Hepatic stellate cell (primary cell): ENCODE results near the gene TLX2.
A peak's percentile ranks its signal among the peaks of the same experiment; 100 is the strongest.

Experiments used
- DNase-seq: peaks from one replicate; pipeline ENCODE4 v3.0.0; 2011; ENCODE audit warnings: low spot score

The TLX2 gene

DNA sequence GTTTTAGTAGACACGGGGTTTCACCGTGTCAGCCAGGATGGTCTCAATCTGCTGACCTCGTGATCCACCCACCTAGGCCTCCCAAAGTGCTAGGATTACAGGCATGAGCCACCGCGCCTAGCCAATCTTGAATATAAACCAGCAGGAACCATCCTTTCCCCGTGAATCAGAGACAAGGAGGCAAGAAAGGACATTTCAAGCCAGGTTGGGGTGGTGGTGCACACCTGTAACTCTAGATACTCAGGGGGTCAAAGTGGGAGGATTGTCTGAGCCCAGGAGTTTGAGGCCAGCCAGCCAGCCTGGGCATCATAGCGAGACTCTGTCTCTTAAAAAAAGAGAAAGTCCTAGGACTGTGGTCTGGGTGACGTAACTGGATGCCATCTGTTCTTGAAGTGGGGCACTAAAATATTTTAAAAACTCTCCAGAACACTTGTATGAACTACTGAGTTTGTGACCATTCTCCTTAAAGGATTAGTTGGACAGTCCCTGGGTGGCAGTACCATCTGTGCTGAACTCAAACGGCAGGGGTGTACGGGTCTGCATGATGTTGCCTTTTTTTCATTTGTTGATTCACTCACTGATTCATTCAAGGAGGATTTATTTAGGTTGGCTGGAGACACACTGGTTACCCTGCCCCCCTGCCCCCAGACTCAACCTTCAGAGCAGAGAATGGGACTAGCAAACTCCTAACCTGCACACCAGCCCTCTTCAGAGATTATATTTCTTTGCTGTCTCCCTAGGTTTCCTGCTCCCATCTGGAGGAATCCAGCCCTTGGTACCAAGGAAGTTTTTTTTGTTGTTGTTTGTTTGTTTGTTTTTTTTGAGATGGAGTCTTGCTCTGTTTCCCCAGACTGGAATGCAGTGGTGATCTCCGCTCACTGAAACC, 2.9 kb upstream of the TLX2 start:
- DNase-seq, result peak; percentile 34

DNA sequence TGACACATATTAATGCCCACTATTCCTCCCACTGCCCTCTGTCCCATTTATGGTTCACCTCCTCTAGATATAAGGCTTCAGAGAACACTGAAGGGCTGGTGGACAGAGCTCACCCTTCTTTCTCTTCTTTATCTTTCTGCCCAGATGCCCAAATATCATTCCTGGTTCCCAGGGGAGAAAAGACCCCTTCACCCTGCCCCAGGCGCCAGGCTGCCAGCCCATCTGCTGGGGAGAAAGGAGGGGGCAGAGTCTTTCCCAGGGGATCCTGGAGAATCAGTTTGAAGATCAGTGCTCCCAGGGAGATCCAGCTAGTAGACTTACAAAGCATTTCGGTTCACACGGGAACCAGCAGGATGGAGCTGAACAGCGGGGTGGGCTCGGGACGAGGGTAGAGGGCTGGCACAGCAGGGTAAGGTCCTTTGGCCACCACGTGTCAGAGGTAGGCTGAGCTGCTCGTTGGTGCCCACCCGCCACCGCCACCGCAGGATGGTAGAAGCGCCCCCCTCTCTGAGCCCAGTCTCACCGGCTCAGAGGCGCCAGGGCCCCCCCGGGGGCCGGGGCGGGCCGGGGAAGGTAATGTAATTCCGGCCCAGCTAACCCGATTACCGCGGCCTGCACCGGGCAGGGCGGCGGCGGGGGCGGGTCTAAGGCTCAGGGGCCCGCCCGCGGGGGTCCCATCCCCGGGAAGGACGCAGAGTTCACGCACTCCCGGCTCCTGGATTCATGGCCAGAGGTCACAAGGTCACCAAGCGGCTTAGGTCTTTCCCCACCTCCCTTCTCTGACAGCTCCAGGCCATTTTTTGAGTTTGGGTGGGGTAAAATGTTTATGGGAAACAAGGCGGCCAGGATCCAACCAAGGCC, 1.3 kb upstream of the TLX2 start:
- DNase-seq, result no peak

DNA sequence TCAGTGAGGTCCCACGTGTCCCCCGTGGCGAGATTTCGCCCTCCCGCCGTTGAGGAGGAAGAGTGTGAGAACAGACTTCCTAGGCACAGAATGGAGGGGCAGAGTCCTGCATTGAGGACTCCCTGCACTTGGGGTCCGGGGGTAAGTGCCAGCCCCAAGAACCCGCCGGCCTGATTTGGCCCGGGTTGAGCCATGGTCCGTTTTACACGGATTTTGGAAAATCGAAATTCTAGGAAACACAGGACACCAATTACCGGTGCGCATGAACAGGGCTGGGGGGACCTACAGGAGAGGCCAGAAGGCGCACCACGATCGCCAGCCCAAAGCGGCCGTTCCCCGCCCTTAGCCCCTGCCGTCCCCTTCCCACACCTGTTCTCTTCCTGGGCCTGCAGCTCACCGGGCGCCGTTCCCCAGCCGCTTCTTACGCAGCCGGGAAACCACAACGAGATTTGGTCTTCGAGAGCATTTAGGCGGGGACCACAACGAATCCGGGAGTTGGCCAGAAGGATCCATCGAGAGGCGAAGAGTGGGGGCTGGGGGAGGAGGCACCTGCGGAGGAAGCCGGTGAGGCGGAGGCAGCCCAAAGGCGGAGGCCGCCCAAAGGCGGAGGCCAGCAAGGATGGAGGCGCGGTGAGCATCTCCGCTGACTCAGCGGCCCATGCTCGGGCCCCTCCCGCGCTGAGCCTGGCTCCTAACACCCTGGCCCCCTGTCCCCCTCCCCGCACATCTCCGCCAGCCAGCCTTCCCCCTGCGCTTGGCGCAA, 464 bp upstream of the TLX2 start:
- no peak for DNase-seq

DNA sequence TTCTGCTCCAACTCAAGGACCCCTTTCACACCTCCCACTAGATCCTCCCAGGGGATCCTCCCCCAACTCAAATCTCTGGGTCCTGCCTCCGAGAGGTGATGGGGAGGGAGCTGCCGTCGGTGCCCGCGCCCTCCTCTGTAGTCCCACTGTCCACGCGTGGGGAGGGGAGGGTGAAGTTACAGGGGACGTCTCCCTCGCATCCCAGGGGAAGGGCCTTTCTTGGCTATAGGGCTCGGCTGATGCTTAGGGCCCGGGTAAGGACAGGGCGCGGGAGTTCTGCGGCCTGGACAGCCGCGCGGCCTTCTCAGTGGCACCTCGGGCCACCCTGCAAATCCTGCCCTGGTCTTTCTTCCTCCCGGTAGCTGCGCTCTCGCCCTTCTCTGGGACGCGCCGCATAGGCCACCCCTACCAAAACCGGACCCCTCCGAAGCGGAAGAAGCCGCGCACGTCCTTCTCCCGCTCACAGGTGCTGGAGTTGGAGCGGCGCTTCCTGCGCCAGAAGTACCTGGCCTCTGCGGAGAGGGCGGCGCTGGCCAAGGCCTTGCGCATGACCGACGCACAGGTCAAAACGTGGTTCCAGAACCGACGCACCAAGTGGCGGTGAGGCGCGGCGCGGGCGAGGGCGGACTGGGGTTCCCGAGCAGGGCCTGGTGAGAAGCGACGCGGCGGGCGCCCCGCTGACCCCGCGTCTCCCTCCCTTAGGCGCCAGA, 1.2 kb downstream of the TLX2 start:
- DNase-seq, result no peak

DNA sequence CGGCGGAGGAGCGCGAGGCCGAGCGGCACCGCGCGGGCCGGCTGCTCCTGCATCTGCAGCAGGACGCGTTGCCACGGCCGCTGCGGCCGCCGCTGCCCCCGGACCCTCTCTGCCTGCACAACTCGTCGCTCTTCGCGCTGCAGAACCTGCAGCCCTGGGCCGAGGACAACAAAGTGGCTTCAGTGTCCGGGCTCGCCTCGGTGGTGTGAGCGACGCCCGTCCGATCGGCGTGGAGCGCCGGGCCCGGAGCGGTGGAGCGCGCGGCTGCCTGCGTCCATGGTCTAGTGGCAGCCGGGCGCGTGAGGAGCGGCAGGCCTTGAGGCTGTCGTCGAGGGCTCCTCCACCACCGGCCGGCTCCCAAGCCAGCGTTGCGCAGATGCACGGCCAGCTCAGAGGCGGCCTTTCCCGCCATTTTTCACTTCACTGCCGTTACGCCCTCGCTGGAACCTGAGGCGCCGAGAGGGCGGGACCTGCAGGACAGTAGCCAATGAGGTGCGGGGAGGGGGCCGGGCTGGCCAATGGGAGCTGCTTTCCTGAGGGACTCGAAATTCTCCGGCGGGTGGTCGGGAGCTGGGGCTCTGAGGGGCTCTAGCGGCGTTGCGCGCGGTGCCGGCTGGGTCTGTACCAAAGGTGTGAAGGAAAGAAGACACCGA, 1.9 kb downstream of the TLX2 start:
- DNase-seq, result peak; percentile 83

DNA sequence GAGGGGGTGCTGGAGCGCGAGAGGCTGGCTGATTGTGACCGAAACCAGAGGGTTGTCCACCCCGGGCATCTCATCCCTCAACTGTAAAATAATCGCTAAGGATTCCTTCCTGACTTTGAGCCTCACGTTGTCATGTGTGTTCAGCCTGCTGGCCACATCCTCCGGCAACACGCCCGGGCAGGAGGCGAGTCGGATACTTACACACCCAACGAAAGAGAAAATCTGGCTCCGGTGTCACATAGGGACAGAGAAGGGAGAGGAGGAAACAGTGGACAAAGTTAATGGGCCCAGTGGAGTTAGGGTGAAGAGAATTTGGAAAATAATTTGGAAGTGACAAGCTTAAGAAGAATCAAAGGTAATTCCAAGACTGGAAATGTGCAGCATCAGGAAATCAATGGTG, 2.4 kb downstream of the TLX2 start:
- DNase-seq, result no peak

DNA sequence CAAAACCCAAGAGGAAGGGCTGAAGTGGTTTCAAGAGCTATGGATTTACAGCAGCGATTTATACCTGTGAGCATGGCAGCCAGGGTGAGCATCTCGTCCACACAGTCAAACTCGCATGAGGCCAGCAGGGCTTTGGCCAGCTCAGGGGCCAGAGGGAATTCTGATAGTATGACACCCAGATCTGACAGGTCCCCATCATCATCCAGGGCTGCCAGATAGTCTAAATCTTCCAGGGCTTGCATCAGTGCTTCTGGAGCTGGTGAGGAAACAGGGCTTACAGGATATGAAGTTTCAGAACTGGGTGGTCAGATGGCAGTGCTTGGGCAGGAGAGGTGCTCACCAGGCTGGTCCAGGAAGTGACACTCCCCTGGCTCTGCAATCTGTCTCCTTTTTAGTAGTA, 8.3 kb downstream of the TLX2 start:
- no peak for DNase-seq

DNA sequence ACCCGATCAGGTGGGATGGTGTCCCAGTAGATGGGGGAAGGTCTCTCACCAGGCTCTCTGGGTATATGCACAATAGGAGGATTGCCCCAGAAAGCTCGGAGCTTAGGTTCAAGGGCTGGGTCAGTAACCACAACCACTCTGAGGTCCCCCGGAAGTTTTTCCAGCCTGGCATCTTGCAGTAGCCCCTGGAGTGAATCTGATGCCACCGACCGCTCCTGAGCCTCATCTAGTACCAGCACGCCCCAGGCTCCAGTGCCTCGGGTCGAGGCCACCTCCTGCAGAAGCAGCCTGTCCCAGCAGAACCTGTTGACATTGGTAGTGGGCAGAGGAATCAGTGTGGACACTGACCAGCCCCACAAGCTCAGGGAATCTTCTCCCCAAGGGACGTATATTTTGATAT, 9.8 kb downstream of the TLX2 start:
- DNase-seq, result no peak

DNA sequence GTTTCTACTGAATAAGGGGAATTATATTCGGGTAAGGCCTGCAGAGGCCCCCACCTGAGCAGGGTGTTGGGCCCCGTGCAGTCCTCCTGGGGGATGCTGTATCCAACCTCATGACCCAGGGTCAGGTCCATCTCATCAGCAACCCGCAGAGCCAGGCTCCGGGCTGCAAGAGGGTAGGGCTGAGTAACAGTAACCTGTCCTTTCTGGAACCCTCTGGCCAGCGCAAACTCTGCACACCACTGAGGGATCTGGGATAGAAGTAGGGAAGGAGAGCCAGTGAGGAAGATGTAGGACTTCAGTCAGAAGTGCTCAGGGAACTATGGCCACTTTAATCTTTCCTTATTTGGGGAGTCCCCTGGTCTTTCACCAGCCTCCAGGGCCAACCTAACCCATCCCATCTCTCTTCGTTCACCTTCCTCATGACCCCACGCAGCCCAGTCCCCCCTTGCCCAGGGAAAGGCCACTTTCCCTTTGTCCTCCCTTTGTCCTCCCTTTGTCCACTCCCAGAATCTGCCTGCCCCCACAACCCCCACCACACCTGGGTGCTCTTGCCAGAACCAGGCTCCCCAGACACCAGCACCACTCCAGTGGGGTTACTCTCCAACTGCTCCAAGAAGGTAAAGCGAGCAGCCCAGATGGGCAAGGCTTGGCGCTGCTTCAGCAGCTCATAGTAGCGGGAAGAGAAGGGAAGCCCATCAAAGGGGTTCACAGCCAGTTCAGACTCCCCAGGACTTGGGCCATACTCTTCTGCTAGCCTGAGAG, 10.9 kb downstream of the TLX2 start:
- no peak for DNase-seq

DNA sequence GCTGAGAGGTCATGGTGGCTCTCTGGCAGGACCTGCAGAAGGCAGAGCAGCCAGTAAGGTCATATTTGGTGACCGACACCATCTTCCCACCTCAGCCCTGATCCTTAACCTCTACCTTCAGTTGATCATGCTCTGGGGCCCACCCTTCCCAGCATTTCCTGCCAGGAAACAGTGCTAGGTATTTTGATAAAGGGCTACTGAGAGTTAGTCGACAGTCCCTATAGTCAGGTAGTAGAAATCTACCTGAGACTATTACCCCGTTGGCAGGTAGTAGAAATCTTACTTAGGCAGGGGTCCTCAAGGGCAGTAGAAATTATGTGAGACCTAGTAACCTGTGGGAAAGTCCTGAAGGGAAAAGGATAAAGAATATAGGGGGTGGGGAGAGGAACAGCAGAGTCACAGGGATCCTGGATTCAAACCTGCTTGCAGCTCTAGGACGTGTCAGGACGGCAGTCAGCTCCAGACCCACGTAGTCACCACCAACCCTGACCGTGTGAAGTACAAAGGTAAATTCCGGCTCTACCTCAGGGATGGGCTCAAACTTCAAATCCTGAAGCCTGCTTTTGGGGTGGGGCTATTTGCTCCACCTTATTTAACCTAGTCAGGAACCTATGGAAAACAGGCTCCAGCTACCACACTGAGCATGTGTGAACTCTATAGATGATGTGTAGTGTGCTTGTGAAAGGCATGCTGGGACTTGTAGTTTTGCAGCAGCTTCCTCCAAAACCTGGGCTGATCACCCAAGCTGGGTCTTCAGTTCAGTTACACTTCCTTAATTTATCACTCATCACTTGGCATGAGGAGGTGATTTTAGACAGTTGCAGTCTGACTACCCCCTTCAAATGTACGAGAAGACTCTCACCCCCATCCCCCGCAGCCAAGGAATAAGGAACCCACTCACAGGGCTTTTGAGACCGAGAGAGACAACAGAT, 11.7 kb downstream of the TLX2 start, which contains the start of gene DQX1:
Gene DQX1 (minus strand): TSS at position 515 of the 932 bp plus-strand sequence. CDS start 502 bp downstream, at position 13.
- DNase-seq, result peak; percentile 28

DNA sequence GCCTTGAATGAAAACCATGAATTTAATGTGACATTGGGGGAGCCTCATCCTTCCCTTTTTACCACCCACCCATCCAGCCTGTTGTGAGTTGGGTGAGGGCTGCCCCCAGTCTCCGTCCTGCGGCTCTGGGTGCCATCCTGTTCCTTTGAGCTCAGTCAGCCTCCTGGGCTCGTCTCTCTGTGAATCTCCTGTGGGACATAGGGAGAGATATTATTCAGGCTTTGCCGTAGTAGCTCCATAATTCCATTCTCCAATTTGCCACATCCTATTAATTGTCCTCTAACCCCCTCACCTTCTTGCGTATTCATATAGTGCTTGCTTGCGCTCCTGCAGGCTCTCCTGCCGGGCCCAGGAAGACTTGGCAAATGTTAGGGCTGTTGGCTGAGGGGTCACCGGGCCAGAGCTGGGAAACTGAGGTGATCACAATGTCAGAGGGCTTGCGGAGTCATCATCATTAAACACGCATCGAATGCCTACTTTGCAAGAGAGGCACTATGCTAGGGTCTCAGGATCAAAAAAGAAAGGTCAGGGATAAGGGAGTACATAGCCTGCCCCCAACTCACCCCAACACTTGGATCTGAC, 12.5 kb downstream of the TLX2 start:
- no peak for DNase-seq

DNA sequence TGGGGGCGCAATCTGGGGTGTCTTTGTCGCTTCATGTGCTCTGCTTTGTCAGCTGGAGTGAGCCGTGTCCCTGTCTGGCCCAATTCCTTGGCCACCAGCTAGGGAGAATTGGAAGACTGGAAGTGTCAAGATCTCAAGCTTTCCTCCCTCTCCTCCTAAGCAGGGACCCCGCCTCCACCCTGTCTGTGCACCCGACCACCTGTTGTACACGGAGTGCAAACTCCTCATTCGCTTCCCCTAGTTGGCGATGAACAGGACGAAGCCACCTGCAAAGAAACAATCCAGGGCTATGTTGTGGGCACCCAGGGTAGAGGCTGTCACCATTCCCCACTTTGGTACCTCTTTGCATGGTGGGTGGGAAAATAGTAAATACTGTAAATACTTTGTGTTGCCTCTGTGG, 13.5 kb downstream of the TLX2 start:
- DNase-seq, result no peak

DNA sequence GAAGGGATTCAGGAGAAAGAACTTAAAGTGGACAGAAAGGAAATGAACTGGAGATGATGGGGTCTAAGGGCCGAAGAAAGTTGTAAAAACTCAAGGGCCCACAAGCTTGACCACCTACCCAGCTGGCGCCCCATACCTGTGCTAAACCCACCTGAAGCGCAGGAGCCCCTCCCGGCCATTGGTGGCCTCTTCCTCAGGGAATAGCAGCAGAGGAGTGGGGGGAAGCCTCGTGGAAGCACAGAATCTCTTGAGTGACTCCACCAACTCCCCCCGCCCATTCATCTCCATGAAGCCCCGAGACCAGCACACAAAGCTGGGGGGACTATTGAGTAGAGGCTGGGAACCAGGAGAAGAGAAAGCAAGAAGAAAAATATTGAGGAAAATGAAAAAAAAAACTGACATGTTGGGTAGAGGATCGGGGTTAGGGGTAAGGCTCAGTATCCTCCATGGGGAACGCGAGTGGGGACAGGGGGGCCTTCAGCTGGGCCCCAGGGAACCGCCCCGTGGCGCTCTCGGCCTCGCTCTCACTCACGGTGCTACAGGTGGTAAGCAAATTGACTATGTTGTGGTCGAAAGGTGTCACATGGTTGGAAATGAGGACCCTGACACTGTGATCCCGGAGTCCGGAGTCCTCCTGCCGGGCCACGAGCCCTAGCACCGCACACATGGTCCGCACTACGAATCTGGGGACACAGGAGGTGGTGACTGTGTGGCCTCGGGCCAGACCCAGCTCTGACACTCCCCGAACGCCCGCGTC, 14.5 kb downstream of the TLX2 start:
- DNase-seq, result no peak

DNA sequence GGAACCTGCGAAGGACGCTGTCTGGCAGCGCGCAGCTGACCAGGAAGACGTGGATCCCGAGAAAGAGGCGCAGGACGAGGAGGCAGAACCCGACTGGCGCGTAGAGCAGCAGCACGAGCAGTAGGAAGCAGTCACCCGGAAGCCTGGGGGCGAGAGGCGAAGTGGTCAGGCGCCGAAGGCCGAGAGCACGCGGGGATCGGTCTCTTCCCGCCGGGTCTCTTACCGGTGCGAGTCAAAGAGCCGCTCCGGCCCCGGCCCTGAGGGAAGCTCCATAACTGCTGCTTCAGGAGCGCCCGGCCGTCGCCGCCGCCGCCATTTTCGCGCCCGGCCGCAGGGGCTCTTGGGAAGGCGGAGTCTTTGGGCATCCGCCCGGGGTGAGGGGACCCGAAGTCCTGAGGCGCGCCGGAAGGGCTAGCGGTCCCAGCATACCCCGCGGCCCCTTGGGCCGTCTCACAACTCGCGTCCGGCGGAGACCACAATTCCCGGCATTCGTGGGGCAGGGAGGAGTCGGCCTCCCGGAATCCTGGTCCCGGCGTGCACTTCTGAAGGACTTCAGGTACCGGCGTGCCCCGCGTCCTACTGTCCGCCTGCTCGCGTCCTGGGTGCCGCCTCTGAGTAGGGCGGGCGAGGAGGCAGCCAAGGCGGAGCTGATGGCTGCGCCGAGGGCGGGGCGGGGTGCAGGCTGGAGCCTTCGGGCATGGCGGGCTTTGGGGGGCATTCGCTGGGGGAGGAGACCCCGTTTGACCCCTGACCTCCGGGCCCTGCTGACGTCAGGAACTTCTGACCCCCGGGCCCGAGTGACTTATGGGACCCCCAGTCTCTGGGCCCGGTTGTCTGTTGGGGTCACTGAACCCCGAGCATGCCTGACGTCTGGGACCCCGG, 15.3 kb downstream of the TLX2 start, which contains the start of the genes AUP1 and HTRA2:
Gene AUP1 (minus strand): TSS at position 350 of the 882 bp plus-strand sequence. CDS start 77 bp downstream, at position 273.
Gene HTRA2 (plus strand): TSS at position 577 of the 882 bp plus-strand sequence. CDS start 74 bp downstream, at position 651.
- DNase-seq, result peak; percentile 100

DNA sequence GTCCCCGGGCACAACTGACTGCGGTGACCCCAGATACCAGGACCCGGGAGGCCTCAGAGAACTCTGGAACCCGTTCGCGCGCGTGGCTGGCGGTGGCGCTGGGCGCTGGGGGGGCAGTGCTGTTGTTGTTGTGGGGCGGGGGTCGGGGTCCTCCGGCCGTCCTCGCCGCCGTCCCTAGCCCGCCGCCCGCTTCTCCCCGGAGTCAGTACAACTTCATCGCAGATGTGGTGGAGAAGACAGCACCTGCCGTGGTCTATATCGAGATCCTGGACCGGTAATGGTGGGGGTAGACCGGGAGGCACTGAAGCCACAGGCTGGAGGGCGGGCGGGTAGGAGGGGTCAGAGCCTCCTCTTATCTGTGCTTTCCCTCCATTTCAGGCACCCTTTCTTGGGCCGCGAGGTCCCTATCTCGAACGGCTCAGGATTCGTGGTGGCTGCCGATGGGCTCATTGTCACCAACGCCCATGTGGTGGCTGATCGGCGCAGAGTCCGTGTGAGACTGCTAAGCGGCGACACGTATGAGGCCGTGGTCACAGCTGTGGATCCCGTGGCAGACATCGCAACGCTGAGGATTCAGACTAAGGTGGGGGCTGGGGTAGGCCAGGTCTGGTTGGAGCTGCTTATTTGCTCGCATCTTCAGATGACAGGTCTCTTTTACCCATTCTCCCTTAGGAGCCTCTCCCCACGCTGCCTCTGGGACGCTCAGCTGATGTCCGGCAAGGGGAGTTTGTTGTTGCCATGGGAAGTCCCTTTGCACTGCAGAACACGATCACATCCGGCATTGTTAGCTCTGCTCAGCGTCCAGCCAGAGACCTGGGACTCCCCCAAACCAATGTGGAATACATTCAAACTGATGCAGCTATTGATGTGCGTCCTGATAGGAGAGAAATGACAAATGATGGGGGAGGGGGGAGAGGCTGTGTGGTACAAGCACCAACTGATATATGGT, 16.3 kb downstream of the TLX2 start:
- DNase-seq, result peak; percentile 75

DNA sequence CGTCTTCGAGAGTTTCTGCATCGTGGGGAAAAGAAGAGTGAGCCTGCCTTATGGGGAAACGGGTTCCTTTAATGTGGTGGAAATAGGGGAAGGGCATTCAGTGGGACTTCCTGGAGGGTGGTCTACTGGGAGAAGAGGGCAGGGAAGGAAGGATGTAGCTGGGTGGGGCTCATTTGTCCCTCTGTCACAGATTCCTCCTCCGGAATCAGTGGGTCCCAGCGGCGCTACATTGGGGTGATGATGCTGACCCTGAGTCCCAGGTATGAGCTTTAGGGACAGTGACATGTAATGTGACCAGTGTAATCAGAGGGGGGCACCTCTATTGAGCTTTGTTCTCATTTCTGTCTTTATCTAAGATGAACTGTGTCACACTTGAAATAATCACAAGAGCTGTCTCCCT, 17.4 kb downstream of the TLX2 start:
- no peak for DNase-seq
